Left forelimb (tissue), 1 donor: ENCODE results near the gene GRIK3.
"Not testable (repeated sequence)": the region's sequence is repeated elsewhere in the genome, so short reads cannot be mapped to it uniquely, and the experiment has no call there.

ENCODE experiments used
- DNase-seq: peaks from one replicate; pipeline ENCODE4 v3.0.0-alpha.2; 2018; ENCODE audit warnings: low spot score

Gene GRIK3

GRCh38 chr1:36783475-36783874 is 250.8 kb downstream of the GRIK3 start:
- DNase-seq = no peak

- DNase-seq = no peak
These were observed 251.5 kb downstream of the GRIK3 start for GRCh38 chr1:36782785-36783184.

GRCh38 chr1:36782085-36782484 is 252.2 kb downstream of the GRIK3 start:
- no peak for DNase-seq

- no peak for DNase-seq
These were observed 253.2 kb downstream of the GRIK3 start for GRCh38 chr1:36781098-36781497.

- DNase-seq = no peak
These were observed 255.6 kb downstream of the GRIK3 start for GRCh38 chr1:36778740-36779139.

- DNase-seq = no peak
These were observed 257.1 kb downstream of the GRIK3 start for GRCh38 chr1:36776948-36777831.

GRCh38 chr1:36776256-36776655 is 258.1 kb downstream of the GRIK3 start:
- no peak for DNase-seq

- no peak for DNase-seq
These were observed 258.6 kb downstream of the GRIK3 start for GRCh38 chr1:36775716-36776115.

GRCh38 chr1:36773827-36774541 is 260.3 kb downstream of the GRIK3 start:
- no peak for DNase-seq

- no peak for DNase-seq
These were observed 261.4 kb downstream of the GRIK3 start for GRCh38 chr1:36772647-36773495.

- no peak for DNase-seq
These were observed 262.5 kb downstream of the GRIK3 start for GRCh38 chr1:36771660-36772284.

GRCh38 chr1:36771240-36771639 is 263.1 kb downstream of the GRIK3 start:
- DNase-seq = no peak

GRCh38 chr1:36769886-36770830 is 264.2 kb downstream of the GRIK3 start:
- no peak for DNase-seq

- no peak for DNase-seq
These were observed 265.7 kb downstream of the GRIK3 start for GRCh38 chr1:36768486-36769178.

- not testable (repeated sequence) for DNase-seq
These were observed 266.9 kb downstream of the GRIK3 start for GRCh38 chr1:36767429-36767828.

- DNase-seq = no peak
These were observed 267.8 kb downstream of the GRIK3 start for GRCh38 chr1:36766481-36766880.

- DNase-seq = peak; percentile 25
These were observed 268.5 kb downstream of the GRIK3 start for GRCh38 chr1:36765785-36766300.

GRCh38 chr1:36764798-36765197 is 269.5 kb downstream of the GRIK3 start:
- peak; percentile 14 for DNase-seq

- peak; percentile 48 for DNase-seq
These were observed 270.5 kb downstream of the GRIK3 start for GRCh38 chr1:36763771-36764170.

GRCh38 chr1:36762174-36762573 is 272.1 kb downstream of the GRIK3 start:
- peak; percentile 3 for DNase-seq
